NCI-H187 (cell line): ENCODE results near the gene XYLB.
"Not testable (repeated sequence)": the region's sequence is repeated elsewhere in the genome, so short reads cannot be mapped to it uniquely, and the experiment has no call there.

ENCODE experiments used
- DNase-seq, 2 experiments: peaks; one replicate each; lab custom pipeline; 2025; lab: John Stamatoyannopoulos, UW

Gene XYLB

DNA sequence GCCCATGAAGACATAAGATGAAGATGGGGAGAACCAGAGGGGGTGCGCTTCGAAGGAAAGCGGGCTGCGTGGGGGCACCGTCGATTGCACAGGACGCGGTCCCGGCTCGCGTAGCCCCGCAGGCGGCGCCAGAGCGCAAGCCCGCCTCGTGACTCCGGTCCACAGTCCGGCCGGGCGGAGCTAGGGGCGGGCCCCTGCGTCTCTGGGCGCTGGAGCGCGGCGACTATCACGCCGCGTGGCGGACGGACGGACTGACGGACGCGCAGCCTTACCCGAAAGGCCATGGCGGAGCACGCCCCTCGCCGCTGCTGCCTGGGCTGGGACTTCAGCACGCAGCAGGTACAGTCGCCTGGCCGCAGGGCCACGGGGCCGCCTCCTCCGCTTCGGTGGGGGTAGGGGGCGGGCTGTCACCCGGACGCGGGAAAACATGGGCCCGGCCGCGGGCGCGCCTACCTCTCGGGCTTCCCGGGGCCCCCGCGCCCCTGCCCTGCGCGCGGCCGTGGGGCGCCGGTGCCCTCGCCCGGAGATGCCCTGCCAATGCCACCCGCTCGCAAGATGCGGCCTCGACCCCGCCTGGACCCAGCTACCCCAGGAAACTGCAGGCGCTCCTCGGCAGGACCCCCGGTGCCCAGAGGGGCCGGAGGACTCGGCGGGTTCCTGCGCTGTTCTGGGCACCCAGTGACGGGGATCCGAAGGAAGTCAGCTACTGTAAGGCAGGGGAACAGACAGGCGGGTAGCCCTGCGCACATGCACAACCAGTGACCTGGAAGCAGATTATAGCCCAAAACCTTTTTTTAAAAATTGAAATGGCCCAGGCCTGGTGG is at the start of gene XYLB:
XYLB (plus strand) TSS at position 199 of the 824 bp plus-strand sequence; CDS start at position 283, 84 bp downstream.
- peak; percentile 3 to 28 for DNase-seq

- DNase-seq: not testable (repeated sequence)
Observed at GRCh38 chr3:38297053-38297452, 49.5 kb upstream of the XYLB start.

- DNase-seq: no peak
Observed at GRCh38 chr3:38297537-38297936, 49.0 kb upstream of the XYLB start.

GRCh38 chr3:38297947-38298711 is 48.5 kb upstream of the XYLB start:
- no peak for DNase-seq

- no peak for DNase-seq
Observed at GRCh38 chr3:38306941-38307340, 39.6 kb upstream of the XYLB start.

DNA sequence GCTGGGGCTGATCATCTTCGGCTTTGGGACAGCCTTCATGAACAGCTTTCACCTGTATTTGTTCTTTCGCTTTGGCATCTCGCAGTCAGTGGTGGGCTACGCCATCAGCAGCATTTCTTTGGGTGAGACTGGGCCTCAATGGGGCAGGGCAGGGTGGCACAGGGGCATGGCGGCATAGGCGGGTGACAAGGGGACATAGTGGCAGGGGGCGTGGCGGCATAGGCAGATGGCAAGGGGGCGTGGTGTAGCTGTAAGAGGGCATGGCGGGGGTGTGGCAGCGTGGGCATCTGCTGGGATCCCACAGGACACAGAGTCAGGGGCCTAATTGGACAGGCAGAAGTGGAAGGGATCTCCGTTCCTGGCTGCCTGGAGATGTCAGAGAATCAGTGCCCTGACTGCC is 39.0 kb upstream of the XYLB start:
- DNase-seq: no peak

- DNase-seq: no peak
Observed at GRCh38 chr3:38308456-38308855, 38.1 kb upstream of the XYLB start.

DNA sequence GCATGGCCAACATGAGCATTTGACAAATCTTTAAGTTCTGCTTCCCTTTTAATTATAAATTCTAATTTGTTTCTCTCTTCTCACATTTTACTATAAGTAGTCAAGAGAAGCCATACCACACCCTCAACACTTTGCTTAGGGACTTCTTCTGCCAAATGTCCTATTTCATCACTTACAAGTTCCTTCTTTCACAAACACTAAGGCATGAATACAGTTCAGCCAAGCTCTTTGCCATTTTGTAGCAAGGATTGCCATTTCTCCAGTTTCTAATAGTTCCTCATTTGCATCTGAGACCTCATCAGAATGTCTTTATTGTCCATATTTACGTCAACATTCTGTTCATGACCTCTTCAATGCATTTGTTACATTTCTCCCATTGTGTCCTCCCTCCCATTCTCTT is 35.1 kb upstream of the XYLB start:
- DNase-seq: no peak

DNA sequence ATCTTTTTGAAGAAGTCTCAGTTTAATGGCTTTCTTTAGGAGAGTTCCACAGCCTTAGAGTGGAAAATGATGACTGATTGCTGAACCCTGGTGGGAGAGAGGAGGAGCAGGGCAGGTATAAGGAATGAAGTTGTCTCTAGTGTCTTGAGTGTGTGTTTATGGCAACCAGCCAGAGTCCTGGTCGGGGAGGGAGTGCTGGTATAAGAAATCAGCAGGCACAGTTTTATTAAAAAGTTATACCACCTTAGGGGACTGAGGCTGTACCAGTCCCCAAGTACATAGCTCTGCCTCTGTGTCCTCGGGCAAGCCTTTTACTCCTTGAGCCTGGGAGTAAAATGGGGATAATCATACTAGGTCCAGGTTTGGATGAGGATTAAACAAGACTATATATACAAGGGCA is 34.6 kb upstream of the XYLB start:
- no peak for DNase-seq

DNA sequence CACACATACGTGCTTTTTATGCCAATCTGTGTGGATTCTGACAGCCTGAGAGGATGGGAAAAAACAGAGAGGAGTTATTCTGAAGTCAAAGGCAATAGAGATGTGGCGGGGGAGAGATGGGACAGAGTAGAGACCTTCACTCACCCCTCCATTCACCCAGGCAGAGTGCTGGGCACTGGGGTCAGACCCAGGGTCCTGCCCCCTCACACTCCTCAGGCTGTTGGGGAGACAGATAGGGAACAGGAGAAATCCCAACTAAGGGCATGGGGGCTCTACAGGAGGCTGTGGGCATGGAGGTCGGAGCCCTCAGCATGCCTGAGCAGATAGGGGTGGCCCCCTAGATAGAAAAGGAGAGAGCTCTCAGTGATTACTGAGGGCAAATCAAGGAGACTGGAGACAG is 34.2 kb upstream of the XYLB start:
- no peak for DNase-seq

DNA sequence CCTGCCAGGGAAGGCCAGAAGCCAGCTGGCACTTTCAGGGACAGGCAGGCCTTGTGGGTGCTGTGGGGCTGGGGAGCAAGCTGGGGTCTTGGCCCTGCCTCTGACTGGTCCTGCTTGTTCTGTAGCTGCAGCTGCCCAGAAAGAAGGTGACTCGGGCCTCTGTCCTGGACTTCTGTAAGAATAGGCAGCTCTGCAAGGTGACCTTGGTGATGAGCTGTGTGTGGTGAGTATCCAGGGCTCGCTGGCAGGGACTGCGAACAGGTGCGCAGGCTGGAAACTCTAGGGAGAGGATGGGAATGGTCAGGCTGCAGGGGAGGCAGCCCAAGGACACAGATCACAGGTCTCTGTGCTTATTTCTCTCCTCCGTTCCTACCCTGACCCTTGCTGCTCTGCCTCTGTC is 33.3 kb upstream of the XYLB start:
- no peak for DNase-seq

- DNase-seq: no peak
Observed at GRCh38 chr3:38313695-38314094, 32.9 kb upstream of the XYLB start.

DNA sequence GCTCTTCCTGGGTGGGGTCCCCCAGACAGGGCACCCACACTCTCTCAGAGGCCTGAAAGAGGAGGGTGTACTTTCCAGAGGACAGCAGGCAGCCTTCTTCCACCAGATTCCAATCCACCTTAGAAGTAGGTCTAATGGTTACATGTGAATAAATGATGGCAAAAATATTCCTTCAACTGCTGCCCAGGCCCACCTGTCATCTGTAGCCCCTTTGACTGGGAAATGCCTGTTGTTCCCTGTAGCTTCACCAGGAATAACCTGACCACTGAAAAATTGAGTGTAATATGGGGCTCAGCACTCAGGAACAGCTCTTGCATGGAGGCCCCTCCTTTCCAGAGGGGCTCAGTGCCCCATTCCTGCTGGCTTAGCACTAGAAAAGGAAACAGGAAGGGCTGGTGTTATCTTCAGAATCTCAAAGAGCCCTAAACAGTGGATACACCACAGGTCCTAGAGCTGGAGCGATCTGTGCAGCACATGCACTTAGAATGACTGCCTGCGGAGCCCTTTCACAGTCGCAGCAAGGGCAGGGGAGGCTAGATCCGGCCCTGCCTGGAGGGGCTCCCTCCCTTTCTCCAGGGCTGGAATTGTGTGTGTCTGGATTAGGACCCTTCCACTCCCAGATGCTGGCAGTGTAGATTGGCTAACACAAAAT is 32.3 kb upstream of the XYLB start:
- no peak for DNase-seq

DNA sequence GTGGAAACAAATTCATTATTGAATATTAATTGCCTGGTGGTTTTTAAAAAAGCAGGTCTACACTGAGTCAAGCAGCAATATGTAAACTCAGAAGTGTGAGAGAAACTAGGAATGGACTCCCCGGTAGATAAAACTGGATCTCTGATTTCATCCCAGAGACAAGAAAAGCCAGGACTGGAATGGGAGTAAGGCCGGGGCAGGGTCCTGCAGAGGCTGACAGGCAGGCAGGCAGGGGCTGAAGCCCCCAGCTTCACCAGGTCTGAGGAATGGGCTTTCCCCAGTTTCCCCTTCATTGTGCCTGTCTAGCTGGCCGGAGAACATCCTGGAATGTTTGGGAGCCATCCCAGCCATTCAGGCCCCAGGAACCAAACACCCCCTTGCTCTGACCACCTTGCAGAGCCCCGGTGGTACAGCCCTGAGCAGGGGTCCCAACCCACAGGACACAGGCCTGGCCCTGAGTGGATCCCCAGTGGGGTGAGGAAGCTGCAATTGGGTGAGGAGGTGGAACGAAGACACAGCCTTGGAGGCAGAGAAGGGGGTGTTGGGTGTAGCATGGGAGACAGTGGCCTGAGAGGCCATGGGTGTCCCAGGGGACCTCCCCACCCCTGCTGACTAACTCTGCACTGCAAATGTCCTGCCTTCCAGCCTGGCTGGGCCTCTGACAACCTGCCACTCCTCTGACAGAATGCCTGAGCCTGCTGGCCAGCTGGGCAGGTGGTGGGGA is 31.7 kb upstream of the XYLB start:
- no peak for DNase-seq

GRCh38 chr3:38315488-38316230 is 30.9 kb upstream of the XYLB start:
- DNase-seq: no peak

- no peak for DNase-seq
Observed at GRCh38 chr3:38316356-38317191, 30.0 kb upstream of the XYLB start.

DNA sequence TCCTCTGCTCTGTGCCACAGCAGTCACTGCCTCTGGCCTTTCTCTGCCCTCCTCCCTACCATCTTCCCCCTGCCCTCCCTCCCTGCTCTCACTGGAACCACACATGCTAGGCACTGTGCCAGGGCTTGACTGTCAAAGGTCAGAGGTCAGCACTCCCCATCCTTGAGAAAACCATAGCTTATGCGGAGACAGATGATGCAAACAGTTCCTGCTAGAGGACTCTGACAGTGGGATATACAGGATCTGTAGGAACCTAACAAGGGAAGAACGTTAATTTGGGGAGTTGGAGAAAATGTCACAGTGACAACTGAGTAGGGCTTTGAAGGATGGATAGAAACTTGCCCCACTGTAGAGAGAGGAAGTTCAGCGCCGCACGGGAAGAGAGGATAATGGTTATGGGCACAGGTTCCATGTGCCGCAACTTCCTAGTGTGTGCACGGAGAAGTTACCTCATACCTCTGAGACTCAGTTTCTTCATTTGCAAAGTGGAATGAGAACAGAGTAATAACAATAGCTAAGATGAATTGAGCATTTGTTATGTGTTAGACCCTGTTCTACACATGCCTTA is 29.3 kb upstream of the XYLB start:
- no peak for DNase-seq

- DNase-seq: no peak
Observed at GRCh38 chr3:38318766-38319671, 27.6 kb upstream of the XYLB start.

DNA sequence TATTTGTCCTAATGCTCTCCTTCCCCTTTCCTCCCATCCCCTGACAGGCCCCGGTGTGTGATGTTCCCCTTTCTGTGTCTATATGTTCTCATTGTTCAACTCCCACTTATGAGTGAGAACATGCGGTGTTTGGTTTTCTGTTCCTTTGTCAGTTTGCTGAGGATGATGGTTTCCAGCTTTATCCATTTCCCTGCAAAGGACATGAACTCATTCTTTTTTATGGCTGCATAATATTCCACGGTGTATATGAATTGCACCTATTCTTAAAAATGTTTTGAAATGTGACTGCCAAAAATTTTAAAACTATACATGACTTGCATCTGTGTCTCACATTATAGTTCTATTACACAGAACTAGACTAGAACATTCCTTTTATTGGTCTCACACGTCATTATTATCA is 25.9 kb upstream of the XYLB start:
- not testable (repeated sequence) for DNase-seq
